ENCODE data around the gene TWSG1. TPM values are rescaled to one million over a fixed set of nuclear protein-coding genes. Genes with fewer than 3 reads are reported as not detected.

TWSG1 gene
- total RNA-seq, 1 experiment from 2014 or later: 19.3 TPM

DNA sequence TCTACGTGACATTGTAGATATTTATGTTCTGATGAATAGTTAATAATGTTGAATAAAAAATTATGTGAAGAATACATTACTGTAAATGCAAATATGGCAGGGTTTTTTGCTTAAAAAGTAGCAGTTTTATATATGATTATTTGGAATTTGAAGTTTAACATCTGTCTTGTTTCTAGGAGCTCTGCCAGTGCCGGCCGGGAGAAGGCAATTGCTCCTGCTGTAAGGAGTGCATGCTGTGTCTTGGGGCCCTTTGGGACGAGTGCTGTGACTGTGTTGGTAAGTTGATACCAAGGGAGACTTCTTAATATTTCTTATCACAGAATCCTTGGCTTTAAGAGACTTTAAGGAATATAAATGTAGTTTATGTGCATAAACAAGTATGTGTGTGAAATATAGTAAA, 25.2 kb downstream of the TWSG1 start (continued):
- TF ChIP-seq, protein P1, sequence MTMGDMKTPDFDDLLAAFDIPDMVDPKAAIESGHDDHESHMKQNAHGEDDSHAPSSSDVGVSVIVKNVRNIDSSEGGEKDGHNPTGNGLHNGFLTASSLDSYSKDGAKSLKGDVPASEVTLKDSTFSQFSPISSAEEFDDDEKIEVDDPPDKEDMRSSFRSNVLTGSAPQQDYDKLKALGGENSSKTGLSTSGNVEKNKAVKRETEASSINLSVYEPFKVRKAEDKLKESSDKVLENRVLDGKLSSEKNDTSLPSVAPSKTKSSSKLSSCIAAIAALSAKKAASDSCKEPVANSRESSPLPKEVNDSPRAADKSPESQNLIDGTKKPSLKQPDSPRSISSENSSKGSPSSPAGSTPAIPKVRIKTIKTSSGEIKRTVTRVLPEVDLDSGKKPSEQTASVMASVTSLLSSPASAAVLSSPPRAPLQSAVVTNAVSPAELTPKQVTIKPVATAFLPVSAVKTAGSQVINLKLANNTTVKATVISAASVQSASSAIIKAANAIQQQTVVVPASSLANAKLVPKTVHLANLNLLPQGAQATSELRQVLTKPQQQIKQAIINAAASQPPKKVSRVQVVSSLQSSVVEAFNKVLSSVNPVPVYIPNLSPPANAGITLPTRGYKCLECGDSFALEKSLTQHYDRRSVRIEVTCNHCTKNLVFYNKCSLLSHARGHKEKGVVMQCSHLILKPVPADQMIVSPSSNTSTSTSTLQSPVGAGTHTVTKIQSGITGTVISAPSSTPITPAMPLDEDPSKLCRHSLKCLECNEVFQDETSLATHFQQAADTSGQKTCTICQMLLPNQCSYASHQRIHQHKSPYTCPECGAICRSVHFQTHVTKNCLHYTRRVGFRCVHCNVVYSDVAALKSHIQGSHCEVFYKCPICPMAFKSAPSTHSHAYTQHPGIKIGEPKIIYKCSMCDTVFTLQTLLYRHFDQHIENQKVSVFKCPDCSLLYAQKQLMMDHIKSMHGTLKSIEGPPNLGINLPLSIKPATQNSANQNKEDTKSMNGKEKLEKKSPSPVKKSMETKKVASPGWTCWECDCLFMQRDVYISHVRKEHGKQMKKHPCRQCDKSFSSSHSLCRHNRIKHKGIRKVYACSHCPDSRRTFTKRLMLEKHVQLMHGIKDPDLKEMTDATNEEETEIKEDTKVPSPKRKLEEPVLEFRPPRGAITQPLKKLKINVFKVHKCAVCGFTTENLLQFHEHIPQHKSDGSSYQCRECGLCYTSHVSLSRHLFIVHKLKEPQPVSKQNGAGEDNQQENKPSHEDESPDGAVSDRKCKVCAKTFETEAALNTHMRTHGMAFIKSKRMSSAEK (CRISPR knock-in tag; IDR thresholded peaks at IDR 0.05; ENCODE audit: borderline replicate concordance): no peak
- TF ChIP-seq, protein P2, sequence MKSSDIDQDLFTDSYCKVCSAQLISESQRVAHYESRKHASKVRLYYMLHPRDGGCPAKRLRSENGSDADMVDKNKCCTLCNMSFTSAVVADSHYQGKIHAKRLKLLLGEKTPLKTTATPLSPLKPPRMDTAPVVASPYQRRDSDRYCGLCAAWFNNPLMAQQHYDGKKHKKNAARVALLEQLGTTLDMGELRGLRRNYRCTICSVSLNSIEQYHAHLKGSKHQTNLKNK (CRISPR knock-in tag; IDR thresholded peaks at IDR 0.05): no peak
- TF ChIP-seq, protein P3, sequence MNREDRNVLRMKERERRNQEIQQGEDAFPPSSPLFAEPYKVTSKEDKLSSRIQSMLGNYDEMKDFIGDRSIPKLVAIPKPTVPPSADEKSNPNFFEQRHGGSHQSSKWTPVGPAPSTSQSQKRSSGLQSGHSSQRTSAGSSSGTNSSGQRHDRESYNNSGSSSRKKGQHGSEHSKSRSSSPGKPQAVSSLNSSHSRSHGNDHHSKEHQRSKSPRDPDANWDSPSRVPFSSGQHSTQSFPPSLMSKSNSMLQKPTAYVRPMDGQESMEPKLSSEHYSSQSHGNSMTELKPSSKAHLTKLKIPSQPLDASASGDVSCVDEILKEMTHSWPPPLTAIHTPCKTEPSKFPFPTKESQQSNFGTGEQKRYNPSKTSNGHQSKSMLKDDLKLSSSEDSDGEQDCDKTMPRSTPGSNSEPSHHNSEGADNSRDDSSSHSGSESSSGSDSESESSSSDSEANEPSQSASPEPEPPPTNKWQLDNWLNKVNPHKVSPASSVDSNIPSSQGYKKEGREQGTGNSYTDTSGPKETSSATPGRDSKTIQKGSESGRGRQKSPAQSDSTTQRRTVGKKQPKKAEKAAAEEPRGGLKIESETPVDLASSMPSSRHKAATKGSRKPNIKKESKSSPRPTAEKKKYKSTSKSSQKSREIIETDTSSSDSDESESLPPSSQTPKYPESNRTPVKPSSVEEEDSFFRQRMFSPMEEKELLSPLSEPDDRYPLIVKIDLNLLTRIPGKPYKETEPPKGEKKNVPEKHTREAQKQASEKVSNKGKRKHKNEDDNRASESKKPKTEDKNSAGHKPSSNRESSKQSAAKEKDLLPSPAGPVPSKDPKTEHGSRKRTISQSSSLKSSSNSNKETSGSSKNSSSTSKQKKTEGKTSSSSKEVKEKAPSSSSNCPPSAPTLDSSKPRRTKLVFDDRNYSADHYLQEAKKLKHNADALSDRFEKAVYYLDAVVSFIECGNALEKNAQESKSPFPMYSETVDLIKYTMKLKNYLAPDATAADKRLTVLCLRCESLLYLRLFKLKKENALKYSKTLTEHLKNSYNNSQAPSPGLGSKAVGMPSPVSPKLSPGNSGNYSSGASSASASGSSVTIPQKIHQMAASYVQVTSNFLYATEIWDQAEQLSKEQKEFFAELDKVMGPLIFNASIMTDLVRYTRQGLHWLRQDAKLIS (CRISPR knock-in tag; IDR thresholded peaks at IDR 0.05; ENCODE audit: borderline replicate concordance): no peak

DNA sequence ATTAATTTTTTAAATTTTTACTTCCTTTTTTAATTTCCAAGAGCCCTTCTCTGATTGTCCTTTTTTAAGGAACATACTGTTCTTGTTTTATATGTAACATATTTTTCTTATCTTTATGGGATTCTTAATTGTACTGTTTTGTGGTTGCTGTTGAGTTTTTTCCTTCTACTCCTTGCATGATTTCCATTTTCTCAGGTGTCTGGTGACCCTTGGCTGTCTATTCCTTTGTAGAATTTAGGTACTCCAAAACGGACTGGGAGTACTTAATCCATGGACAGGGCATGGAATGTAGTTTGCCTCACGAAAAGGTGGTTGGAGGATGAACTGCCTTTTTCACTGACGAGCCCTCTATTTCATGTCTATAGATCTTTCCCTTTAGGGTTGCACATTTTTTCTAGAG, 26.6 kb downstream of the TWSG1 start:
- POLR2A ChIA-PET: no interaction called here
- Mint-ChIP-seq H3K27me3 (ENCODE audit: low read depth) (no peaks in the 10 kb centered on the region), H3K4me3 (no peak overlapping the region), H3K36me3 (no peaks in the 10 kb centered on the region; the same call in 1 of the 2 replicates), H3K9me3 (no peaks in the 10 kb centered on the region), H3K4me1 (peaks cover 9% of the 10 kb centered on the region), H3K27ac (no peak overlapping the region)
- TF ChIP-seq ZNF138 (CRISPR knock-in tag; conservative IDR thresholded peaks at IDR 0.05) (no peak), CREB1 (CRISPR knock-in tag; IDR thresholded peaks at IDR 0.05) (no peak), GRHL2 (CRISPR knock-in tag; IDR thresholded peaks at IDR 0.05; ENCODE audit: insufficient replicate concordance, severe bottlenecking) (no peak), OVOL2 (CRISPR knock-in tag; IDR thresholded peaks at IDR 0.05; ENCODE audit: borderline replicate concordance) (no peak), NFYB (CRISPR knock-in tag; conservative IDR thresholded peaks at IDR 0.05; ENCODE audit: low read depth) (no peak)
- TF ChIP-seq, protein P4, sequence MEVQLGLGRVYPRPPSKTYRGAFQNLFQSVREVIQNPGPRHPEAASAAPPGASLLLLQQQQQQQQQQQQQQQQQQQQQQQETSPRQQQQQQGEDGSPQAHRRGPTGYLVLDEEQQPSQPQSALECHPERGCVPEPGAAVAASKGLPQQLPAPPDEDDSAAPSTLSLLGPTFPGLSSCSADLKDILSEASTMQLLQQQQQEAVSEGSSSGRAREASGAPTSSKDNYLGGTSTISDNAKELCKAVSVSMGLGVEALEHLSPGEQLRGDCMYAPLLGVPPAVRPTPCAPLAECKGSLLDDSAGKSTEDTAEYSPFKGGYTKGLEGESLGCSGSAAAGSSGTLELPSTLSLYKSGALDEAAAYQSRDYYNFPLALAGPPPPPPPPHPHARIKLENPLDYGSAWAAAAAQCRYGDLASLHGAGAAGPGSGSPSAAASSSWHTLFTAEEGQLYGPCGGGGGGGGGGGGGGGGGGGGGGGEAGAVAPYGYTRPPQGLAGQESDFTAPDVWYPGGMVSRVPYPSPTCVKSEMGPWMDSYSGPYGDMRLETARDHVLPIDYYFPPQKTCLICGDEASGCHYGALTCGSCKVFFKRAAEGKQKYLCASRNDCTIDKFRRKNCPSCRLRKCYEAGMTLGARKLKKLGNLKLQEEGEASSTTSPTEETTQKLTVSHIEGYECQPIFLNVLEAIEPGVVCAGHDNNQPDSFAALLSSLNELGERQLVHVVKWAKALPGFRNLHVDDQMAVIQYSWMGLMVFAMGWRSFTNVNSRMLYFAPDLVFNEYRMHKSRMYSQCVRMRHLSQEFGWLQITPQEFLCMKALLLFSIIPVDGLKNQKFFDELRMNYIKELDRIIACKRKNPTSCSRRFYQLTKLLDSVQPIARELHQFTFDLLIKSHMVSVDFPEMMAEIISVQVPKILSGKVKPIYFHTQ (CRISPR knock-in tag; IDR thresholded peaks at IDR 0.05): no peak
- TF ChIP-seq, protein P5, sequence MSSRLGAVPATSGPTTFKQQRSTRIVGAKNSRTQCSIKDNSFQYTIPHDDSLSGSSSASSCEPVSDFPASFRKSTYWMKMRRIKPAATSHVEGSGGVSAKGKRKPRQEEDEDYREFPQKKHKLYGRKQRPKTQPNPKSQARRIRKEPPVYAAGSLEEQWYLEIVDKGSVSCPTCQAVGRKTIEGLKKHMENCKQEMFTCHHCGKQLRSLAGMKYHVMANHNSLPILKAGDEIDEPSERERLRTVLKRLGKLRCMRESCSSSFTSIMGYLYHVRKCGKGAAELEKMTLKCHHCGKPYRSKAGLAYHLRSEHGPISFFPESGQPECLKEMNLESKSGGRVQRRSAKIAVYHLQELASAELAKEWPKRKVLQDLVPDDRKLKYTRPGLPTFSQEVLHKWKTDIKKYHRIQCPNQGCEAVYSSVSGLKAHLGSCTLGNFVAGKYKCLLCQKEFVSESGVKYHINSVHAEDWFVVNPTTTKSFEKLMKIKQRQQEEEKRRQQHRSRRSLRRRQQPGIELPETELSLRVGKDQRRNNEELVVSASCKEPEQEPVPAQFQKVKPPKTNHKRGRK (CRISPR knock-in tag; IDR thresholded peaks at IDR 0.05; ENCODE audit: borderline replicate concordance): no peak
- no peak for ATAC-seq
- CTCF ChIA-PET: no interaction called here
- no peak for DNase-seq (ENCODE audit: low spot score)
